GM12801 (cell line): ENCODE data around the gene IER3.

Experiments
- CTCF ChIP-seq: IDR thresholded peaks from one replicate; pipeline ENCODE4 v1.5.1; 2011; ENCODE audit warnings: control low read depth; ENCODE audit not compliant: insufficient read length; ENCODE audit errors: extremely low read depth

IER3 gene

DNA sequence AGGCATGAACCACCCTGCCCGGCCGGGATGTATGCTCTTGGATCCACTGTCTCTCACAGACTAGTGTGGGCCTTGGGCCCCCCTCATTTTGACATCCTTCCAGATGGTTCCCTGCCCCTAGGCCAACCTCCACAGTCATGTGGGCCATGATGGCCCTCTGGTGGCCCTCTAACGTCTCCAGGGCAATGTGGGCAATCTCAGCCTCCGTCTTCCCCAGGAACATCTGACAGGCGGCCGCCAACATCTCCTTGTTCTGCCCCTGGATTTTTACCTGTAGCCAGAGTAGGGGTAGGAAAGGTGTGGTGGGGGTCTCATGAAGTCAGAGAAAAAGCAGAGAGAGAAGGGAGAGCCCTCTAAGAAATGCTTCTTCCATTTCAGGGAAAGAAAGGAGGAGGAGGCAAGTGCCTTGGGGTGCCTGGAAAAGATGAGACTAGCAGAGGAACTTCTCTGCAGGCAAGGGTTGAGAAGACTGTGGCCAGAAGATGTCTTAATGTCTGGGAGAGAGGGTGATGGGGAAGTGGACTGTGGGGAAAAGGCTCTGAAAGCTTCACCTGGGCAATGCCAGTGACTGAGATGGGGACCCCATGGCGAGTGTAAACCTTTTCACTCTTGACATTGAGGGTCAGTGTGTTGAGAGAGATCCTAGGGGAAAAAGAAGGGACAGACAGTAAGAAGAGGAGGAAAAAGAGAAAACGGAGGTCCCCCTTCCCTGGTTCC, 3.1 kb downstream of the IER3 start:
- TF ChIP-seq CTCF, result no peak

- no peak for TF ChIP-seq CTCF
These were observed 3.8 kb downstream of the IER3 start for GRCh38 chr6:30740540-30740870.

DNA sequence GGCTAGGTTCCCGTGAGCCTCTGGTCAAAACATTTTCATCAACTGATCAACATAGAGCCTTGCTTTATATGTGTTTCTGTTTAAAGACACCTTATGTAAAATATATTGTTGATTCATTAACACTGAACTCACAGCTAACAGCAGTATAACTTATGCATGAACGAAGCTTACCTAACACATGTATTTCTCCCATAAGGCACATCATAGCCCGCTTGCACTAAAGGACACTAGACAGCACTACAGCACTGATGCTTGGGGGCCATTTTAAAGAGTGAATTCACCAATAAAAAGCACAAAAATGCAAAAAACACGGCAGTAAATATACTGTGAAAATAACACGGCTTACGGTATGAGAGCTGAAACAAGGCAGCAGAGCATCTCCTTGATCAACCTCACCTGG, 5.8 kb downstream of the IER3 start:
- no peak for TF ChIP-seq CTCF

DNA sequence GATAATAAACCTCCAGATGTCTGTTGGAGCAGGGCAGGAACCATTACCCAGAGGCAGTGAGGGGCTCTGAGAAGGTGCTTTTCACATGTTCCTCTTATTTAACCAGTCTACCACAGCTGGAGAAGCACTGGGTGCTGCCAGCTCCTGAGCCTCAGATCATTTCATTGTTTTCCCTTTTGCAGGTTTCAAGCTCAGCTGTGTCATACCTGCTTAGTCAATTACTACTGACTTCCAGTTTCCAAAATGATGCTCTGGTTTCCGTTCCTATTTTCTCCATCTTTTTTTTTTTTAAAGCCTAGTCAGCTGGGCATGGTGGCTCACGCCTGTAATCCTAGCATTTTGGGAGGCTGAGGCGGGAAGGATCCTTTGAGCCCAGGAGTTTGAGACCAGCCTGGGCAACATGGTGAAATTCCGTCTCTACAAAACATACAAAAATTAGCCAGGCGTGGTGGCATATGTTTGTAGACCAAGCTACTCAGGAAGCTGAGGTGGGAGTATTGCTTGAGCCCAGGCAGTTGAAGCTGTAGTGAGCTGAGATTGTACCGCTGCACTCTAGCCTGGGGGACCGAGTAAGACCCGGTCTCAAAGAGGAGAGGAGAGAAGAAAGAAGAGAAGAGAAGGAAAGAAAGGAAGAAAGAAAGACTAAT, 8.6 kb downstream of the IER3 start:
- no peak for TF ChIP-seq CTCF

- TF ChIP-seq CTCF, result no peak
These were observed 12.0 kb downstream of the IER3 start for GRCh38 chr6:30732237-30732943.

- TF ChIP-seq CTCF, result no peak
These were observed 13.5 kb downstream of the IER3 start for GRCh38 chr6:30730601-30731435.

DNA sequence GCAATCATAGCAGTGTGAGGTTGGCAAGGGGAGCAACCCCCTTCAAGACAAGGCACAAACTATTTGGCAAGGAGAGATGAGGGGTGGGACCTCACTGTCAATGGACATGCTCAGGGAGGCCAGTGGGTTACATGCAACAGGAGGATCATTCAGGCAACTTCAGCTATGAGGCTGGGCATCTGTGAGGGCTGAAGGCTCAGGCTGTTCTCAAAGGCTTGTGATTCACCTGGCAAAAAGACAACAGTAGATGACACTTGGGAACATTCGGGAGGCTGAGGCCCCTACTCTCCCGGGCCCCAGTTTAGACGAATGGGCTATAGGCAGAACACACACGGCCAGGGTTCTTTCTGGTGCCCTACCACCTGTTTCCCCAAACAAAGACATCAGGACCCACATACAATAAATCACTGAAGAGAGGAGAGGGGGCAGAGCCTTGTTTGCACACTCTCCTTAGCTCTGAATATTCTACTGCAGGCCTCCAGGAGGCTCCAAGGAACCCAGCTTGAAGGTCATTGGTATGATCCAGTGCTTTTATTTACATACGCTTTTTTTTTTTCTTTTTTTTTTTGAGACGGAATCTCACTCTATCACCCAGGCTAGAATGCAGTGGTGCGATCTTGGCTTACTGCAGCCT, 16.3 kb downstream of the IER3 start:
- no peak for TF ChIP-seq CTCF
